IMR-90 (cell line): Measurements from ENCODE around the gene PLBD2. TPM values are rescaled to one million over a fixed set of nuclear protein-coding genes. Genes with fewer than 3 reads are reported as not detected.

Source experiments
- ATAC-seq: fragments of 200-7000 bp; cut with Tn5 transposase; 2 replicates; pipeline ENCODE4 v1.9.1; 2020; ENCODE audit warnings: low read depth, mild to moderate bottlenecking, moderate library complexity
- BruUV-seq: library from RNA; stranded (reverse); fragments of 400-500 nt; replicated peaks from 2 replicates; lab custom pipeline; 2021; lab: Mats Ljungman, UMichigan
- CTCF ChIA-PET: fragments of 300-600 bp; formaldehyde crosslinking; extraction: SDS; loops from one replicate; lab custom pipeline; 2021; ENCODE audit warnings: antibody characterized with exemption; lab: Yijun Ruan, JAX
- POLR2A ChIA-PET: fragments of 300-600 bp; sonication (Branson Sonifier 250); formaldehyde crosslinking; loops from one replicate; lab custom pipeline; 2022; ENCODE audit warnings: antibody characterized with exemption; ENCODE audit not compliant: unreplicated experiment; lab: Charles Lee
- DNase-seq: peaks from one replicate; pipeline ENCODE4 v3.0.0; 2013
- H2AFZ ChIP-seq: replicated peaks from 2 replicates; pipeline ENCODE3; 2013; ENCODE audit warnings: low read length, mild to moderate bottlenecking; ENCODE audit not compliant: poor library complexity
- H2AK5ac ChIP-seq: 2 replicates; pipeline ENCODE4 v1.6.1; 2013; ENCODE audit warnings: low read depth, low read length, inconsistent platforms
- H2AK9ac ChIP-seq: replicated peaks from 2 replicates; pipeline ENCODE3; 2013; ENCODE audit warnings: mild to moderate bottlenecking, low read depth, low read length, moderate library complexity; ENCODE audit not compliant: poor library complexity
- H2BK120ac ChIP-seq: 2 replicates; pipeline ENCODE4 v1.6.1; 2013; ENCODE audit warnings: low read depth, low read length, inconsistent platforms
- H2BK15ac ChIP-seq: 3 replicates; pipeline ENCODE4 v1.6.1; 2013; ENCODE audit warnings: low read depth, low read length, inconsistent platforms
- H2BK20ac ChIP-seq: 2 replicates; pipeline ENCODE4 v1.6.1; 2013; ENCODE audit warnings: low read depth, mild to moderate bottlenecking, inconsistent platforms, low read length, moderate library complexity
- H2BK5ac ChIP-seq: 2 replicates; pipeline ENCODE4 v1.6.1; 2013; ENCODE audit warnings: mild to moderate bottlenecking, low read depth, low read length, inconsistent platforms; ENCODE audit not compliant: poor library complexity, severe bottlenecking
- H3K14ac ChIP-seq: replicated peaks from 2 replicates; pipeline ENCODE4 v1.6.1; 2013; ENCODE audit warnings: low read depth, low read length, inconsistent platforms
- H3K18ac ChIP-seq: 2 replicates; pipeline ENCODE4 v1.6.1; 2013; ENCODE audit warnings: low read depth, low read length, control low read depth
- H3K23ac ChIP-seq: 2 replicates; pipeline ENCODE4 v1.6.1; 2013; ENCODE audit warnings: low read depth, low read length, inconsistent platforms
- H3K27ac ChIP-seq: 2 replicates; pipeline ENCODE4 v1.5.1; 2013; ENCODE audit warnings: mild to moderate bottlenecking, control low read depth, low read length; ENCODE audit not compliant: insufficient read depth
- H3K27me3 ChIP-seq: 2 replicates; pipeline ENCODE4 v1.6.1; 2013; ENCODE audit warnings: low read length; ENCODE audit not compliant: control insufficient read depth, insufficient read depth
- H3K36me3 ChIP-seq: 2 replicates; pipeline ENCODE4 v1.6.1; 2013; ENCODE audit warnings: low read length, mixed read lengths; ENCODE audit not compliant: control insufficient read depth, insufficient read depth
- H3K4ac ChIP-seq: 2 replicates; pipeline ENCODE4 v1.6.1; 2013; ENCODE audit warnings: low read depth, low read length, inconsistent platforms
- H3K4me1 ChIP-seq: 2 replicates; pipeline ENCODE4 v1.6.1; 2013; ENCODE audit warnings: low read length, mixed read lengths; ENCODE audit not compliant: control insufficient read depth, insufficient read depth
- H3K4me2 ChIP-seq: 2 replicates; pipeline ENCODE4 v1.6.1; 2013; ENCODE audit warnings: low read depth, mild to moderate bottlenecking, control low read depth, low read length, moderate library complexity
- H3K4me3 ChIP-seq: 2 replicates; pipeline ENCODE4 v1.5.1; 2013; ENCODE audit warnings: low read depth, mild to moderate bottlenecking, control low read depth, low read length, moderate library complexity; ENCODE audit not compliant: insufficient read depth
- H3K56ac ChIP-seq: 2 replicates; pipeline ENCODE4 v1.6.1; 2013; ENCODE audit warnings: low read length, inconsistent platforms; ENCODE audit not compliant: insufficient read depth; ENCODE audit errors: extremely low read depth
- H3K79me1 ChIP-seq, 2 experiments: 2 replicates each; pipeline ENCODE4 v1.6.1; 2013; ENCODE audit warnings: low read length in 2 of 2, inconsistent platforms in 1 of 2, low read depth in 1 of 2
- H3K9ac ChIP-seq: 2 replicates; pipeline ENCODE4 v1.6.1; 2013; ENCODE audit warnings: low read depth, low read length, control low read depth
- H3K9me1 ChIP-seq: 2 replicates; pipeline ENCODE4 v1.6.1; 2013; ENCODE audit warnings: low read length, inconsistent platforms; ENCODE audit not compliant: insufficient read depth
- H3K9me3 ChIP-seq: 2 replicates; pipeline ENCODE4 v1.6.1; 2013; ENCODE audit warnings: low read length; ENCODE audit not compliant: control insufficient read depth, insufficient read depth
- H4K20me1 ChIP-seq: 2 replicates; pipeline ENCODE4 v1.6.1; 2013; ENCODE audit warnings: low read length, inconsistent platforms; ENCODE audit not compliant: insufficient read depth
- H4K5ac ChIP-seq: 2 replicates; pipeline ENCODE4 v1.6.1; 2013; ENCODE audit warnings: mild to moderate bottlenecking, low read depth, low read length, control low read depth
- H4K8ac ChIP-seq, 2 experiments: 2 replicates each; pipeline ENCODE4 v1.6.1; 2013; ENCODE audit warnings: low read depth in 2 of 2, low read length in 2 of 2, control low read depth in 1 of 2, inconsistent platforms in 1 of 2
- H4K91ac ChIP-seq: 2 replicates; pipeline ENCODE4 v1.6.1; 2013; ENCODE audit warnings: low read depth, low read length, inconsistent platforms; ENCODE audit not compliant: insufficient read depth
- CEBPB ChIP-seq: IDR thresholded peaks from 2 replicates; pipeline ENCODE4 v1.6.1; 2012; ENCODE audit warnings: low read depth, low read length, improper control_type of control experiment
- CTCF ChIP-seq: conservative IDR thresholded peaks from 2 replicates; pipeline ENCODE4 v1.5.1; 2012; ENCODE audit warnings: mild to moderate bottlenecking, low read depth, low read length, improper control_type of control experiment
- RAD21 ChIP-seq: IDR thresholded peaks from 2 replicates; pipeline ENCODE4 v1.6.1; 2012; ENCODE audit warnings: low read length, improper control_type of control experiment
- SMC3 ChIP-seq: fragments of 150-350 bp; IDR thresholded peaks from 2 replicates; pipeline ENCODE4 v1.6.1; 2016; ENCODE audit warnings: low read depth, mild to moderate bottlenecking, antibody characterized with exemption, low read length, moderate library complexity
- WGBS, 2 experiments: methylation state at CpG; one replicate each; pipeline versions ENCODE4 v1.1.5 to v1.1.7; 2013; ENCODE audit warnings: missing lambda C conversion rate in 2 of 2; ENCODE audit not compliant: insufficient read length in 1 of 2; ENCODE audit errors: extremely low coverage in 2 of 2; 5-methylcytosine and 5-hydroxymethylcytosine counted together
- dilution Hi-C: fragments of 300-500 bp; cut with HindIII; formaldehyde crosslinking; loops from one replicate; pipeline ENCODE4 v1.14.3; 2018; ENCODE audit warnings: low sequenced_read_pairs; ENCODE audit not compliant: unreplicated experiment
- in situ Hi-C: fragments of 300-500 bp; cut with MboI; formaldehyde crosslinking; loops from 3 replicates; pipeline ENCODE4 v1.14.3; 2019; ENCODE audit warnings: low sequenced_read_pairs, inconsistent platforms, mixed read lengths
- intact Hi-C: fragments of 100-400 bp; cut with micrococcal nuclease; formaldehyde crosslinking; loops from 2 replicates; pipeline ENCODE4 v1.10.0; 2022
- polyA plus RNA-seq, 3 experiments: library from polyadenylated mRNA; depleted of rRNA; stranded (reverse); fragments of >200 nt; gene quantifications; 2 replicates each; pipeline ENCODE4 v1.2.3, GENCODE V29; 2012; ENCODE audit warnings: low replicate concordance in 1 of 3
- total RNA-seq: library from RNA; depleted of rRNA; stranded (reverse); fragments of >200 nt; gene quantifications from 2 replicates; pipeline ENCODE4 v1.2.3, GENCODE V29; 2012

PLBD2 gene
- total and polyA plus RNA-seq, 2 of the 4 experiments (the other 2 are of a cell fraction) = 7.3 to 44.5 TPM

DNA sequence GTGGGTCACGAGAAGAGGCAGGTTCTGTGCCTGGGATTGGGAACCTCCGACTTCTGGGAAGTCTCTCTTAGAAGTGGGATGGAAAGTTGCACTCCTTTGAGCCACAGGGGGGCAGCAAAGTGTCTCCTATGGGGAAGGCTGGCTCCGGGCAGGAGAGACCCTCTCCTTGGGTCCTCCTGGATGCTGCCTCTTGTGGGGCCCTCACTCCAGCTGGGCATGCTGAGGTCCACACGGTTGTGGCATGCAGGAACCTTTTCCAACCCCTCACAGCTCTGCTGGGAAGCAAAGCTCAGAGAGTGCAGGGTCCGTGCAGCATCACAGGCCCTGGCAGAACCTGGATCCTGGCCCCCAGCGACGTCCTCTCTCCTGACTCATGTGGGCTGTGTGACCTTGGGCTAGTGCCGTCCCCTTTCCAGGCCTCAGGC is 81.2 kb downstream of the PLBD2 start:
- Histone ChIP-seq H2BK20ac (no peak overlapping the region), H3K27me3 (peaks cover 11% of the 10 kb centered on the region), H2AK5ac (no peak overlapping the region), H4K91ac (no peak overlapping the region), H3K4me2 (no peak overlapping the region), H3K9me1 (no peaks in the 10 kb centered on the region), H2BK15ac (no peak overlapping the region), H2BK5ac (no peak overlapping the region), H2BK120ac (no peak overlapping the region), H3K4me3 (no peak overlapping the region), H3K4ac (no peak overlapping the region), H3K4me1 (no peaks in the 10 kb centered on the region), H4K20me1 (no peaks in the 10 kb centered on the region), H3K56ac (no peak overlapping the region), H4K5ac (no peak overlapping the region), H2AK9ac (no peak overlapping the region), H3K9me3 (no peaks in the 10 kb centered on the region), H3K27ac (no peak overlapping the region), H3K18ac (no peak overlapping the region), H3K36me3 (no peaks in the 10 kb centered on the region), H2AFZ (no peak overlapping the region), H3K9ac (no peak overlapping the region), H4K8ac (no peak overlapping the region), H3K79me1 (no peaks in the 10 kb centered on the region), H3K23ac (no peak overlapping the region), H3K14ac (no peak overlapping the region)
- TF ChIP-seq CEBPB (no peak), SMC3 (peak; percentile 43), CTCF (peak; percentile 56), RAD21 (peak; percentile 67)
- dilution Hi-C loops = no loop called here
- peak; percentile 31 for DNase-seq
- CTCF ChIA-PET = interaction anchor here (0.7 kb wide), 1 partner anchor 14 kb away, joined by 3 read pairs; no protein-coding TSS in a partner anchor
- no TSS peak for BruUV-seq
- POLR2A ChIA-PET = no interaction called here
- intact Hi-C loops = loop anchor here (1.0 kb wide), 1 partner anchor 473 kb away; no protein-coding TSS in a partner anchor
- in situ Hi-C loops = no loop called here
- ATAC-seq = peak; percentile 86
- 18% methylated on average over 2 of the region's 8 CpGs; no CpG with 5 or more reads in 1 of the 2 experiments for WGBS, 2 experiments
